GM10248 (cell line): ENCODE results near the gene TEDDM1.

ENCODE experiments used
- CTCF ChIA-PET: fragments of 300-600 bp; sonication (Branson Sonifier 250); formaldehyde crosslinking; extraction: SDS; loops from one replicate; lab custom pipeline; 2021; ENCODE audit warnings: antibody characterized with exemption; lab: Yijun Ruan, JAX
- POLR2A ChIA-PET: fragments of 350-650 bp; sonication (Branson Sonifier 250); formaldehyde crosslinking; extraction: SDS; loops from one replicate; lab custom pipeline; 2020; ENCODE audit warnings: antibody characterized with exemption; lab: Yijun Ruan, JAX
- DNase-seq: peaks from one replicate; pipeline ENCODE4 v3.0.0; 2012; ENCODE audit errors: extremely low spot score
- TF ChIP-seq, protein P1 (sequence below): IDR thresholded peaks from 2 replicates; pipeline ENCODE4 v1.5.1; 2012; ENCODE audit warnings: mild to moderate bottlenecking, low read depth; ENCODE audit errors: extremely low read depth, missing control alignments, control extremely low read depth

Gene TEDDM1

DNA sequence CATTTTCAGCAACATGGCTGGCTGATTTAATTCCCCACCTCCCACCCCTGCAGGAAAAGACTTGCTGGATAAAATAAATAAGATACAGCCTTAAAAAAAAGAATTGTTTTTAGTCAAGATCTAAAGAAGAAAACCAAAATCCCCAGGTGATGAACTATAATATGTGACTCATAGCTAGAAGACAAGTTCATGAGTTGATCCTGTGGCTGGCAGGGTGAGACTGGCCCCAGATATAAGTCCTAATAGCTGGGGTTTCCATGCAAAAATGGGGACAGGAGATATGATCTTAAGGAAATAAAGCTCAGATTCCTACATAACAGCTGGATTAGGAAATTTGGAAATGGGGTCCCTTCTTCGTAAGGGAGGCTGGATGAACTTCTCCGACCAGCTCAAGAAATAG is 27.6 kb upstream of the TEDDM1 start:
- POLR2A ChIA-PET: interaction anchor here (1.0 kb wide), 1 partner anchor 38 kb away, joined by 3 read pairs; no protein-coding TSS in a partner anchor
- TF ChIP-seq, protein P1, sequence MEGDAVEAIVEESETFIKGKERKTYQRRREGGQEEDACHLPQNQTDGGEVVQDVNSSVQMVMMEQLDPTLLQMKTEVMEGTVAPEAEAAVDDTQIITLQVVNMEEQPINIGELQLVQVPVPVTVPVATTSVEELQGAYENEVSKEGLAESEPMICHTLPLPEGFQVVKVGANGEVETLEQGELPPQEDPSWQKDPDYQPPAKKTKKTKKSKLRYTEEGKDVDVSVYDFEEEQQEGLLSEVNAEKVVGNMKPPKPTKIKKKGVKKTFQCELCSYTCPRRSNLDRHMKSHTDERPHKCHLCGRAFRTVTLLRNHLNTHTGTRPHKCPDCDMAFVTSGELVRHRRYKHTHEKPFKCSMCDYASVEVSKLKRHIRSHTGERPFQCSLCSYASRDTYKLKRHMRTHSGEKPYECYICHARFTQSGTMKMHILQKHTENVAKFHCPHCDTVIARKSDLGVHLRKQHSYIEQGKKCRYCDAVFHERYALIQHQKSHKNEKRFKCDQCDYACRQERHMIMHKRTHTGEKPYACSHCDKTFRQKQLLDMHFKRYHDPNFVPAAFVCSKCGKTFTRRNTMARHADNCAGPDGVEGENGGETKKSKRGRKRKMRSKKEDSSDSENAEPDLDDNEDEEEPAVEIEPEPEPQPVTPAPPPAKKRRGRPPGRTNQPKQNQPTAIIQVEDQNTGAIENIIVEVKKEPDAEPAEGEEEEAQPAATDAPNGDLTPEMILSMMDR: no peak
- CTCF ChIA-PET: interaction anchor here (0.8 to 1.7 kb wide), 10 partner anchors 9 to 354 kb away, joined by 3 to 8 read pairs (median 4); no protein-coding TSS in a partner anchor
- no peak for DNase-seq

DNA sequence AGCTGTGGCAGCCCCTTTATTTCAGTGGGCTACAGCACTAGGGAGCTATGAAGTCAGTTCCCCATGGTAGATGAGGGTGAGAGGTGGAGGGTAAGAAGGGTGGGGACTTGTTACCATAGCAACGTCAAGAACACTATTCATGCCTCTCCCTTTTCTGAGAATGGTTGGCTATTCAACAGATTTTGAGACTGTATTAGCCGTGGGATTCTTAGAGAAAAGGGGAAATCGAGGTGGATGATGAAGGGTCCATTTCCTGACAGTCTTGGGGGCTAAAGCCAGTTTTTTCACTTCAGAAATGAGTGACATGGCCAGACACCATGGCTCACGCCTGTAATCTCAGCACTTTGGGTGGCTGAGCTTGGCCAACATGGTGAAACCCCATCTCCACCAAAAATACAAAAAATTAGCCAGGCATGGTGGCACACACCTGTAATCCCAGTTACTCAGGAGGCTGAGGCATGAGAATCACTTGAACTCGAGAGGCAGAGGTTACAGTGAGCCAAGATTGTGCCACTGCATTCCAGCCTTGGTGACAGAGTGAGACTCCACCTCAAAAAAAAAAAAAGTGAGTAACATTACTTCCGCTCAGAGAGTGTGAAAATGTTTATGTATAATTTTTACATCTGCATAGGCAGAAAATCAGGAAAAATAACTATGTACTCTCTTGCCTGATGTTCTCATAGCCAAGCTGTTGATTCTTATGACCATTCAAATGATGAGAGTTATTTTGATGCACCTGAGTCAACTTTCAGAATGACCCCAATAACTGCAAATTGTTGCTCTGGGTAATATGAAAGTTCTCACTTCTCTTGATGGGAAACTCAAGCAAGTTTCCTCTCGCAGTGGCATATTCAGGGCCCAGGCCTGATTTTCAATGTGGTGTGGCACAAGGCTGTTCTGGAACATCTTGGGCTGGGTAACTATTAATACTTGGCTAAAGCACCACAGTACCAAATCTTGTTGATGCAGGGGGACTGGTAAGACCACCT is 26.3 kb upstream of the TEDDM1 start:
- CTCF ChIA-PET: interaction anchor here (0.6 to 2.8 kb wide), 12 partner anchors 8 to 556 kb away, joined by 3 to 14 read pairs (median 4); no protein-coding TSS in a partner anchor
- POLR2A ChIA-PET: interaction anchor here (1.1 to 1.5 kb wide), 2 partner anchors 35 to 37 kb away, joined by 3 to 10 read pairs; partner anchors contain the start of gene GLUL
- DNase-seq: peak; percentile 62
- TF ChIP-seq, protein P1: no peak

DNA sequence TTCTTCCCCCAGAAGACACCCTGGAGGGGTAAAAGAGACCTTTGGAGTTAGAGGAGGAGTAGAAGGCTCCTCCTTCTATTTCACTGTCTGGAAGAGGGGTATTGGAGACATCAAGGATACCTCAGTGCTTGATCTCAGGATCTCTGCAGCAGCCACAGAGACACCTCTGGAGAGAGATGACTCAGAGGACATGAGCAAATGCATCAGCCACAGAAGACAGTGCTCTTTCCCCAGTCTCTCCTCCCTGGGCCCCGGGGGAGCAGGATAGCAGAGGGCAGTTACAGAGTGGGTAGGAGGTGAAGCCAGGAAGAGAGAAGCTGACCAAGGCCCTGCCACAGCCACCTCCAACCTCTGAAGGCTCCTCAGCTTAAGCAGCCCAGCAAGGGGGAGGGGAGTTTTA is 15.3 kb upstream of the TEDDM1 start:
- TF ChIP-seq, protein P1: no peak
- ChIA-PET POLR2A (no interaction called here), CTCF (interaction anchor here (1.0 to 3.2 kb wide), 4 partner anchors 10 to 272 kb away, joined by 3 to 14 read pairs (median 6); partner anchors contain the start of gene TEDDM1)
- DNase-seq: no peak

DNA sequence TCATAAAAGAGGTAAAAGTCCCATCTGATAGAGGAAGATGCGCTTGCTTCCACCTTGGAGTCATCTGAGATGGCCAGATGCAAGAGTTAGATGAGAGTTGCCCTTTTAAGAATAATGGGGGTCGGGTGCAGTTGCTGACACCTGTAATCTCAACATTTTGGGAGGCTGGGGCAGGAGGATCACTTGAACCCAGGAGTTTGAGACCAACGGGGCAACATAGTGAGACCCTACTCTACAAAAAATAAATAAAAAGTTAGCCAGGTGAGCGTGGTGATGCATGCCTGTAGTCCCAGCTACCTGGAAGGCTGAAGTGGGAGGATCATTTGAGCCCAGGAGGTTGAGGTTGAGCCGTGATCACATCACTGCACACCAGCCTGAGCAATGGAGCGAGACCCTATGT is 13.5 kb upstream of the TEDDM1 start:
- TF ChIP-seq, protein P1: no peak
- CTCF ChIA-PET: interaction anchor here (1.0 to 2.4 kb wide), 3 partner anchors 18 to 371 kb away, joined by 3 to 13 read pairs (median 4); no protein-coding TSS in a partner anchor
- no peak for DNase-seq
- POLR2A ChIA-PET: no interaction called here

DNA sequence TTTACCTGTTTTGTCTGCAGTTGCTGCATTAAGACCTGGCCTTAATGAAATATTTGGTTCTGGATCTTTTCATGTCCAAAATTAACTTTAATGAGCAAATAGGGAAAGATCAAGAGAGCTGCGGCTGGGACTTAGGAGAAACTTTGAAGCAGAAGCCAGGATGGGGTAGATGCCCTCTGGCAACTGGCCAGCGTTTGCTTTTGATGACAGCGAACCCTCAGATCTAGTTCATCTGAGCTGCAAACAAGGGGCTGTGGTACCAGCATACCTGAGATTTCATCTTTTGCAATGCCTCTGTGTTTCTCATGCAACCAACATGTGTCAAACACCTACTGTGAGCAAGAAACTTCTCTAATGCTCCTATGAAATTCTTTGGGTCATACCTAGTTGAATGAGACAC is 13.0 kb upstream of the TEDDM1 start:
- POLR2A ChIA-PET: no interaction called here
- CTCF ChIA-PET: interaction anchor here (0.9 to 2.4 kb wide), 3 partner anchors 13 to 372 kb away, joined by 3 to 13 read pairs (median 4); partner anchors contain the start of gene TEDDM1
- TF ChIP-seq, protein P1: no peak
- DNase-seq: no peak

DNA sequence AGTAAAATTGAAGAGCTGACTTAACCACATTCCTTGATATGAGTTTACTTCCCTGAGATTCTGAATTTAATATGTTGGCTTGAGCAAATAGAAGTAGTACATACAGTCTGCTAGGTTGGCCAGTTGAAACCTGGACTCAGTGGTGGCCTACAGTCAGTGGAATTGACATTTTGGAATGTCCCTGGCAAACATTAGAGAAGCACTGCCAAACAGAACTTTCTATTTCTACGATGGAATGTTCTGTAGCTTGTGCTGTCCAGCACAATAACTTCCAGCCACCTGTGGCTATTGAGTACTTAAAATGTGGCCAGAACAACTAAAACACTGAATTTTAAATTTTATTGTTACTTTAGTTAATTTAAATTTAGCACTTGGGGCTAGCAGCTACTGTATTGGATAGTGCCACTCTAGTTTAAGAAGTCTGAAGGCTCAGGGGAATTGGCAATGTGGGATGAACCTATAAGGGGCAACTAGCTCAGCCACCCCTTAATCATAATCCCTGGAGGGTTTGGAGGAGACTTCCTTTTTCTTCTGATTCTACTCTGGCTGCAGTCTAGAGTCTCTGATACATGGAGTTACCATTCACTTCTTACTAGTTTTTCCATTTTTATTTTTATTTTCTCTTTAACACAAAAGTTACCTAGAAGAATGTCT is 10.3 kb upstream of the TEDDM1 start:
- no peak for DNase-seq
- TF ChIP-seq, protein P1: no peak
- ChIA-PET POLR2A (no interaction called here), CTCF (interaction anchor here (0.7 to 5.0 kb wide), 6 partner anchors 11 to 267 kb away, joined by 3 to 38 read pairs (median 4); partner anchors contain the start of gene TEDDM1)
